MCF 10A (cell line): ENCODE measurements around the gene ZNF526. TPM values are rescaled to one million over a fixed set of nuclear protein-coding genes. Genes with fewer than 3 reads are reported as not detected.

Experiments
- BruUV-seq: library from RNA; stranded (reverse); fragments of 400-500 nt; replicated peaks from 2 replicates; lab custom pipeline; 2021; lab: Mats Ljungman, UMichigan
- CTCF ChIA-PET: fragments of 300-600 bp; sonication (Branson Sonifier 250); formaldehyde crosslinking; extraction: SDS; loops from one replicate; lab custom pipeline; 2021; ENCODE audit warnings: antibody characterized with exemption, inconsistent platforms; lab: Yijun Ruan, JAX
- POLR2A ChIA-PET: fragments of 300-600, 350-650 bp; sonication (Branson Sonifier 250); formaldehyde crosslinking; extraction: SDS; loops from one replicate; lab custom pipeline; 2020; ENCODE audit warnings: antibody characterized with exemption, inconsistent platforms; lab: Yijun Ruan, JAX
- DNase-seq: peaks from one replicate; pipeline ENCODE4 v3.0.0-alpha.2; 2018; ENCODE audit not compliant: unreplicated experiment
- H3K27ac Mint-ChIP-seq: one replicate; pipeline ENCODE4 v1.8.0; 2022; ENCODE audit warnings: mild to moderate bottlenecking, low read depth, mixed read lengths; ENCODE audit not compliant: unreplicated experiment
- H3K27me3 Mint-ChIP-seq: one replicate; pipeline ENCODE4 v1.8.0; 2022; ENCODE audit warnings: mixed read lengths; ENCODE audit not compliant: insufficient read depth, unreplicated experiment
- H3K36me3 Mint-ChIP-seq: one replicate; pipeline ENCODE4 v1.8.0; 2022; ENCODE audit warnings: mild to moderate bottlenecking, moderate library complexity, mixed read lengths; ENCODE audit not compliant: insufficient read depth, unreplicated experiment
- H3K4me1 Mint-ChIP-seq: one replicate; pipeline ENCODE4 v1.8.0; 2022; ENCODE audit warnings: mixed read lengths; ENCODE audit not compliant: insufficient read depth, unreplicated experiment
- H3K4me3 Mint-ChIP-seq: one replicate; pipeline ENCODE4 v1.8.0; 2022; ENCODE audit warnings: mild to moderate bottlenecking, moderate library complexity, mixed read lengths; ENCODE audit not compliant: unreplicated experiment
- H3K9me3 Mint-ChIP-seq: one replicate; pipeline ENCODE4 v1.8.0; 2022; ENCODE audit warnings: mixed read lengths; ENCODE audit not compliant: unreplicated experiment
- intact Hi-C: fragments of 100-400 bp; cut with micrococcal nuclease; formaldehyde crosslinking; loops from 2 replicates; pipeline ENCODE4 v1.14.1; 2022
- total RNA-seq: library from RNA; stranded (reverse); gene quantifications from 2 replicates; pipeline ENCODE4 v1.2.3, GENCODE V29; 2022
- TF ChIP-seq, protein P1 (sequence below): fragments of 200-600 bp; IDR thresholded peaks from one replicate; pipeline ENCODE4 v1.8.0; 2022; ENCODE audit warnings: antibody characterized with exemption, mild to moderate bottlenecking; ENCODE audit not compliant: unreplicated experiment

ZNF526 gene
- total RNA-seq, 1 experiment from 2014 or later = 12.3 TPM

DNA sequence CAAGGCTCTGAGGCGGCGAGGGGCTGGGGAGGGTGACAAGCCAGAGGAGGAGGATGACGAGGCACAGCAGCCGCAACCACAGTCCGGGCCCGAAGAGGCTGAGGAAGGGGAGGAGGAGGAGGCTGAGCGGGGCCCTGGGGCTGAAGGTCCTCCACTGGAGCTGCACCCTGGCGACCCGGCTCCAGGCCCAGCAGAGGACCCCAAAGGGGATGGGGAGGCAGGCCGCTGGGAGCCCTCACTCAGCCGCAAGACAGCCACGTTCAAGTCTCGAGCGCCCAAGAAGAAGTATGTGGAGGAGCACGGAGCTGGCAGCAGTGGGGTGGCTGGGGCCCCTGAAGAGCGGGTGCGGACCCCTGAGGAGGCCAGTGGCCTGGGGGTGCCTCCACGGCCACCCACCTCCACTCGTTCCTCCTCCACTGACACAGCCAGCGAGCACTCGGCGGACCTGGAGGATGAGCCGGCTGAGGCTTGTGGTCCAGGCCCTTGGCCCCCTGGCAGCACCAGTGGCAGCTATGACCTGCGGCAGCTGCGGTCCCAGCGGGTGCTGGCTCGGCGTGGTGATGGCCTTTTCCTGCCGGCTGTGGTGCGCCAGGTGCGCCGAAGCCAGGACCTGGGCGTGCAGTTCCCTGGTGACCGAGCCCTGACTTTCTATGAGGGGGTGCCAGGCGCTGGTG is 51.9 kb downstream of the ZNF526 start:
- no peak for DNase-seq
- Mint-ChIP-seq H3K27ac (no peak overlapping the region), H3K4me3 (no peak overlapping the region), H3K27me3 (no peaks in the 10 kb centered on the region), H3K9me3 (no peaks in the 10 kb centered on the region), H3K4me1 (peaks cover 38% of the 10 kb centered on the region), H3K36me3 (peaks cover 44% of the 10 kb centered on the region)
- POLR2A ChIA-PET = interaction anchor here (0.7 to 4.1 kb wide), 6 partner anchors 8 to 143 kb away, joined by 3 to 66 read pairs (median 20); partner anchors contain the start of genes DEDD2, ERF and GSK3A
- TF ChIP-seq, protein P1, sequence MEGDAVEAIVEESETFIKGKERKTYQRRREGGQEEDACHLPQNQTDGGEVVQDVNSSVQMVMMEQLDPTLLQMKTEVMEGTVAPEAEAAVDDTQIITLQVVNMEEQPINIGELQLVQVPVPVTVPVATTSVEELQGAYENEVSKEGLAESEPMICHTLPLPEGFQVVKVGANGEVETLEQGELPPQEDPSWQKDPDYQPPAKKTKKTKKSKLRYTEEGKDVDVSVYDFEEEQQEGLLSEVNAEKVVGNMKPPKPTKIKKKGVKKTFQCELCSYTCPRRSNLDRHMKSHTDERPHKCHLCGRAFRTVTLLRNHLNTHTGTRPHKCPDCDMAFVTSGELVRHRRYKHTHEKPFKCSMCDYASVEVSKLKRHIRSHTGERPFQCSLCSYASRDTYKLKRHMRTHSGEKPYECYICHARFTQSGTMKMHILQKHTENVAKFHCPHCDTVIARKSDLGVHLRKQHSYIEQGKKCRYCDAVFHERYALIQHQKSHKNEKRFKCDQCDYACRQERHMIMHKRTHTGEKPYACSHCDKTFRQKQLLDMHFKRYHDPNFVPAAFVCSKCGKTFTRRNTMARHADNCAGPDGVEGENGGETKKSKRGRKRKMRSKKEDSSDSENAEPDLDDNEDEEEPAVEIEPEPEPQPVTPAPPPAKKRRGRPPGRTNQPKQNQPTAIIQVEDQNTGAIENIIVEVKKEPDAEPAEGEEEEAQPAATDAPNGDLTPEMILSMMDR = no peak
- no TSS peak for BruUV-seq
- CTCF ChIA-PET = no interaction called here
- intact Hi-C loops = no loop called here

- ChIA-PET POLR2A (interaction anchor here (3.6 to 4.1 kb wide), 2 partner anchors 21 to 28 kb away, joined by 22 to 56 read pairs; partner anchors contain the start of gene GSK3A), CTCF (interaction anchor here (0.6 to 1.5 kb wide), 2 partner anchors 27 to 164 kb away, joined by 3 to 4 read pairs; no protein-coding TSS in a partner anchor)
- Mint-ChIP-seq H3K4me3 (no peak overlapping the region), H3K36me3 (peaks cover 44% of the 10 kb centered on the region), H3K4me1 (peaks cover 38% of the 10 kb centered on the region), H3K27me3 (no peaks in the 10 kb centered on the region), H3K9me3 (no peaks in the 10 kb centered on the region), H3K27ac (no peak overlapping the region)
- DNase-seq = no peak
- intact Hi-C loops = no loop called here
- no TSS peak for BruUV-seq
- TF ChIP-seq, protein P1 = no peak
These were observed 52.4 kb downstream of the ZNF526 start for GRCh38 chr19:42272535-42272897.

- no peak for DNase-seq
- peaks cover 39% of the 10 kb centered on the region for H3K4me1 Mint-ChIP-seq
- intact Hi-C loops = no loop called here
- H3K27me3 Mint-ChIP-seq = no peaks in the 10 kb centered on the region
- H3K27ac Mint-ChIP-seq = no peak overlapping the region
- peaks cover 44% of the 10 kb centered on the region for H3K36me3 Mint-ChIP-seq
- no peaks in the 10 kb centered on the region for H3K9me3 Mint-ChIP-seq
- TF ChIP-seq, protein P1 = no peak
- ChIA-PET POLR2A (no interaction called here), CTCF (interaction anchor here (0.6 to 1.5 kb wide), 2 partner anchors 27 to 165 kb away, joined by 3 to 4 read pairs; no protein-coding TSS in a partner anchor)
- H3K4me3 Mint-ChIP-seq = no peak overlapping the region
- BruUV-seq = no TSS peak
These were observed 52.9 kb downstream of the ZNF526 start for GRCh38 chr19:42272989-42273406.

DNA sequence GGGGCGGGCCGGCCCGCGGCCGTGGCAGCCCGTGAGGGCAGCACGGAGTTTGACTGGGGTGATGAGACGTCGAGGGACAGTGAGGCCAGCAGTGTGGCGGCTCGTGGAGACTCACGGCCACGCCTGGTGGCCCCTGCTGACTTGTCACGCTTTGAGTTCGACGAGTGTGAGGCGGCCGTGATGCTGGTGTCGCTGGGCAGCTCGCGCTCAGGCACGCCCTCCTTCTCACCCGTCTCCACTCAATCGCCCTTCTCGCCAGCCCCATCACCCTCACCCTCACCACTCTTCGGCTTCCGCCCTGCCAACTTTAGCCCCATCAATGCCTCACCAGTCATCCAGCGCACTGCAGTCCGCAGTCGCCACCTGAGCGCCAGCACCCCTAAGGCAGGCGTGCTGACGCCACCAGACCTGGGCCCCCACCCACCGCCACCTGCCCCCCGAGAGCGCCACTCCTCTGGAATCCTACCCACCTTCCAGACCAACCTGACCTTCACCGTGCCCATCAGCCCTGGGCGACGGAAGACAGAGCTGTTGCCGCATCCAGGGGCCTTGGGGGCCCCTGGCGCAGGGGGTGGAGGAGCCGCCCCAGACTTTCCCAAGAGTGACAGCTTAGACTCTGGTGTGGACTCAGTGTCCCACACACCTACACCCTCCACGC is 53.4 kb downstream of the ZNF526 start:
- TF ChIP-seq, protein P1 = no peak

More for the DNA sequence above, 53.4 kb downstream of the ZNF526 start:
- no TSS peak for BruUV-seq
- Mint-ChIP-seq H3K4me3 (no peak overlapping the region), H3K27ac (no peak overlapping the region), H3K9me3 (no peaks in the 10 kb centered on the region), H3K27me3 (no peaks in the 10 kb centered on the region), H3K36me3 (peaks cover 48% of the 10 kb centered on the region), H3K4me1 (peaks cover 45% of the 10 kb centered on the region)
- DNase-seq = no peak
- ChIA-PET POLR2A (no interaction called here), CTCF (interaction anchor here (0.6 to 1.5 kb wide), 4 partner anchors 28 to 165 kb away, joined by 3 to 4 read pairs (median 3); no protein-coding TSS in a partner anchor)
- intact Hi-C loops = no loop called here
